ENCODE data around the gene KIF16B. TPM values are rescaled to one million over a fixed set of nuclear protein-coding genes. Genes with fewer than 3 reads are reported as not detected.

KIF16B gene
- total and polyA plus RNA-seq, 2 donors (not counting 3 experiments of a cell fraction or from before 2014, with no cell fraction given): 2.9 to 8.8 TPM

DNA sequence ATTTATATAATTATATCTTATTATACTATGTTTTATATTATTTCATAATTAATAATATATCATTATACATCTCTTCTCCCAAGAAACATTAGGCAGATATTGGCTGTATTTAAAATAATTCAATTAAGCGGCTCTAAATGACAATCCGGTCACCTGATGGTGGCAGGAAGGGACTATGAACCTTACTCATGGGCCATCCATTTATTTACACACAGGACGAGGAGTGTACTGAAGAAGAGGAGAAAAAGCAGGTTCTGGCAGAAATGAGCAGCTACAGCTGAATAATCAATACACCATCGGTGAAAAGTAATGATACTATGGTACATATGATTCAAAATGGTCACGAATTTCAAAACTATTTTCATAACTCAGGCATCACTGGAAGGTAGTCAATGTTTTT lies 277.7 kb downstream of the KIF16B start:
- dilution Hi-C loops (cut with MboI; ENCODE audit: extremely low pct_ligation_motif_present, low sequenced_read_pairs): no loop called here
- Histone ChIP-seq H2AFZ (ENCODE audit: low read depth, low read length) (no peak overlapping the region), H3K4me2 (ENCODE audit: insufficient read depth, low read length) (no peak overlapping the region), H3K79me2 (ENCODE audit: control insufficient read depth, insufficient read depth, low read length) (no peaks in the 10 kb centered on the region), H3K9ac (replicated peaks; ENCODE audit: extremely low read depth, insufficient read depth, low read length) (no peak overlapping the region), H3K27me3 (ENCODE audit: control insufficient read depth in 2 of 2, insufficient read depth in 2 of 2, low read length in 2 of 2) (no peaks in the 10 kb centered on the region), H3K9me3 (replicated peaks; ENCODE audit: control insufficient read depth, insufficient read depth, low read length) (no peaks in the 10 kb centered on the region), H3K4me1 (ENCODE audit: control insufficient read depth, extremely low read depth, insufficient read depth, low read length) (no peaks in the 10 kb centered on the region), H3K36me3 (ENCODE audit: control insufficient read depth in 2 of 2, extremely low read depth in 1 of 2, insufficient read depth in 2 of 2, low read length in 2 of 2) (no peaks in the 10 kb centered on the region), H3K27ac (ENCODE audit: insufficient read depth, low read depth, low read length) (no peak overlapping the region), H3K4me3 (replicated peaks in 1 of 3; ENCODE audit: insufficient read depth in 1 of 3, low read depth in 1 of 3, low read length in 3 of 3) (no peak overlapping the region), H4K20me1 (replicated peaks; ENCODE audit: control insufficient read depth, extremely low read depth, insufficient read depth, low read length) (no peaks in the 10 kb centered on the region), H3K9me1 (replicated peaks; ENCODE audit: control insufficient read depth, extremely low read depth, insufficient read depth, low read length) (no peaks in the 10 kb centered on the region)
- no TSS peak for BruUV-seq (replicated peaks)
- FAIRE-seq (no peak), DNase-seq (ENCODE audit: low read depth, low spot score) (no peak)
- ChIA-PET CTCF (no interaction called here), POLR2A (no interaction called here)
- intact Hi-C loops (cut with micrococcal nuclease): no loop called here
- TF ChIP-seq, protein P1, sequence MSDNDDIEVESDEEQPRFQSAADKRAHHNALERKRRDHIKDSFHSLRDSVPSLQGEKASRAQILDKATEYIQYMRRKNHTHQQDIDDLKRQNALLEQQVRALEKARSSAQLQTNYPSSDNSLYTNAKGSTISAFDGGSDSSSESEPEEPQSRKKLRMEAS (IDR thresholded peaks at IDR 0.05; ENCODE audit: insufficient read depth, insufficient read length): no peak
- no peak for TF ChIP-seq MYC (IDR thresholded peaks at IDR 0.05; ENCODE audit: low read depth, low read length)
- TF ChIP-seq, protein P2, sequence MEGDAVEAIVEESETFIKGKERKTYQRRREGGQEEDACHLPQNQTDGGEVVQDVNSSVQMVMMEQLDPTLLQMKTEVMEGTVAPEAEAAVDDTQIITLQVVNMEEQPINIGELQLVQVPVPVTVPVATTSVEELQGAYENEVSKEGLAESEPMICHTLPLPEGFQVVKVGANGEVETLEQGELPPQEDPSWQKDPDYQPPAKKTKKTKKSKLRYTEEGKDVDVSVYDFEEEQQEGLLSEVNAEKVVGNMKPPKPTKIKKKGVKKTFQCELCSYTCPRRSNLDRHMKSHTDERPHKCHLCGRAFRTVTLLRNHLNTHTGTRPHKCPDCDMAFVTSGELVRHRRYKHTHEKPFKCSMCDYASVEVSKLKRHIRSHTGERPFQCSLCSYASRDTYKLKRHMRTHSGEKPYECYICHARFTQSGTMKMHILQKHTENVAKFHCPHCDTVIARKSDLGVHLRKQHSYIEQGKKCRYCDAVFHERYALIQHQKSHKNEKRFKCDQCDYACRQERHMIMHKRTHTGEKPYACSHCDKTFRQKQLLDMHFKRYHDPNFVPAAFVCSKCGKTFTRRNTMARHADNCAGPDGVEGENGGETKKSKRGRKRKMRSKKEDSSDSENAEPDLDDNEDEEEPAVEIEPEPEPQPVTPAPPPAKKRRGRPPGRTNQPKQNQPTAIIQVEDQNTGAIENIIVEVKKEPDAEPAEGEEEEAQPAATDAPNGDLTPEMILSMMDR (IDR thresholded peaks at IDR 0.05; ENCODE audit: extremely low read depth in 1 of 2, insufficient read depth in 1 of 2, low read depth in 1 of 2, low read length in 2 of 2): no peak

GRCh38 chr20:16293590-16293989 lies 279.7 kb downstream of the KIF16B start:
- ChIA-PET CTCF (interaction anchor here (0.6 kb wide), 1 partner anchor 166 kb away, joined by 3 read pairs; no protein-coding TSS in a partner anchor), POLR2A (no interaction called here)
- BruUV-seq (replicated peaks): no TSS peak

More at GRCh38 chr20:16293590-16293989, 279.7 kb downstream of the KIF16B start:
- H3K4me1 ChIP-seq (ENCODE audit: control insufficient read depth, extremely low read depth, insufficient read depth, low read length): no peaks in the 10 kb centered on the region
- dilution Hi-C loops (cut with MboI; ENCODE audit: extremely low pct_ligation_motif_present, low sequenced_read_pairs): no loop called here
- no peak overlapping the region for H3K9ac ChIP-seq (replicated peaks; ENCODE audit: extremely low read depth, insufficient read depth, low read length)
- H3K36me3 ChIP-seq (ENCODE audit: control insufficient read depth in 2 of 2, extremely low read depth in 1 of 2, insufficient read depth in 2 of 2, low read length in 2 of 2): no peaks in the 10 kb centered on the region
- no peak overlapping the region for H3K4me2 ChIP-seq (ENCODE audit: insufficient read depth, low read length)
- no peaks in the 10 kb centered on the region for H3K9me3 ChIP-seq (replicated peaks; ENCODE audit: control insufficient read depth, insufficient read depth, low read length)
- H3K27ac ChIP-seq (ENCODE audit: insufficient read depth, low read depth, low read length): no peak overlapping the region
- intact Hi-C loops (cut with micrococcal nuclease): no loop called here
- DNase-seq (ENCODE audit: low read depth, low spot score) (no peak), FAIRE-seq (no peak)
- TF ChIP-seq GATA2 (IDR thresholded peaks at IDR 0.05; ENCODE audit: insufficient read depth, insufficient read length, low read depth, low read length) (no peak), FOS (IDR thresholded peaks at IDR 0.05; ENCODE audit: borderline replicate concordance, insufficient read depth, low read length) (no peak), POLR2A (IDR thresholded peaks at IDR 0.05; ENCODE audit: low read depth, low read length) (no peak), JUN (IDR thresholded peaks at IDR 0.05; ENCODE audit: borderline replicate concordance, insufficient read depth, insufficient read length, low read depth) (no peak), MYC (IDR thresholded peaks at IDR 0.05; ENCODE audit: low read depth, low read length) (no peak), EZH2 (IDR thresholded peaks at IDR 0.05; ENCODE audit: borderline replicate concordance, low read depth, low read length, severe bottlenecking) (no peak), POLR2AphosphoS5 (IDR thresholded peaks at IDR 0.05; ENCODE audit: insufficient read depth, low read depth, low read length) (no peak)
- TF ChIP-seq, protein P1 (IDR thresholded peaks at IDR 0.05; ENCODE audit: insufficient read depth, insufficient read length): no peak
- TF ChIP-seq, protein P2 (IDR thresholded peaks at IDR 0.05; ENCODE audit: extremely low read depth in 1 of 2, insufficient read depth in 1 of 2, low read depth in 1 of 2, low read length in 2 of 2): no peak
- H3K9me1 ChIP-seq (replicated peaks; ENCODE audit: control insufficient read depth, extremely low read depth, insufficient read depth, low read length): no peaks in the 10 kb centered on the region
- no peaks in the 10 kb centered on the region for H3K27me3 ChIP-seq (ENCODE audit: control insufficient read depth in 2 of 2, insufficient read depth in 2 of 2, low read length in 2 of 2)
- H3K4me3 ChIP-seq (replicated peaks in 1 of 3; ENCODE audit: insufficient read depth in 1 of 3, low read depth in 1 of 3, low read length in 3 of 3): no peak overlapping the region
- H4K20me1 ChIP-seq (replicated peaks; ENCODE audit: control insufficient read depth, extremely low read depth, insufficient read depth, low read length): no peaks in the 10 kb centered on the region
- H3K79me2 ChIP-seq (ENCODE audit: control insufficient read depth, insufficient read depth, low read length): no peaks in the 10 kb centered on the region
- H2AFZ ChIP-seq (ENCODE audit: low read depth, low read length): no peak overlapping the region
